ENCODE data around the gene MAP4. TPM values are rescaled to one million over a fixed set of nuclear protein-coding genes. Genes with fewer than 3 reads are reported as not detected.
"Not testable (repeated sequence)": the region's sequence is repeated elsewhere in the genome, so short reads cannot be mapped to it uniquely, and the experiment has no call there.

Gene MAP4
- total and polyA plus RNA-seq, 4 donors, result 16.6 to 41.4 (median 30.8) TPM

GRCh38 chr3:48012659-48013058, 3.6 kb downstream of the MAP4 start:
- H3K36me3 ChIP-seq (ENCODE audit: control insufficient read depth in 4 of 4, insufficient read depth in 3 of 4, low read depth in 1 of 4, low read length in 3 of 4), result no peaks in the 10 kb centered on the region
- no peak overlapping the region for H3K4me3 ChIP-seq (ENCODE audit: low read depth in 1 of 3, low read length in 3 of 3)
- H3K27ac ChIP-seq (ENCODE audit: low read depth in 1 of 2, low read length in 2 of 2), result no peak overlapping the region
- no peaks in the 10 kb centered on the region for H3K9me3 ChIP-seq (ENCODE audit: control insufficient read depth in 4 of 4, low read length in 3 of 4)
- H3K4me1 ChIP-seq (ENCODE audit: control insufficient read depth in 4 of 4, insufficient read depth in 4 of 4, low read length in 3 of 4), result peaks cover 2 to 37% (median 22%) of the 10 kb centered on the region in 4 donors
- TF ChIP-seq, protein P1, sequence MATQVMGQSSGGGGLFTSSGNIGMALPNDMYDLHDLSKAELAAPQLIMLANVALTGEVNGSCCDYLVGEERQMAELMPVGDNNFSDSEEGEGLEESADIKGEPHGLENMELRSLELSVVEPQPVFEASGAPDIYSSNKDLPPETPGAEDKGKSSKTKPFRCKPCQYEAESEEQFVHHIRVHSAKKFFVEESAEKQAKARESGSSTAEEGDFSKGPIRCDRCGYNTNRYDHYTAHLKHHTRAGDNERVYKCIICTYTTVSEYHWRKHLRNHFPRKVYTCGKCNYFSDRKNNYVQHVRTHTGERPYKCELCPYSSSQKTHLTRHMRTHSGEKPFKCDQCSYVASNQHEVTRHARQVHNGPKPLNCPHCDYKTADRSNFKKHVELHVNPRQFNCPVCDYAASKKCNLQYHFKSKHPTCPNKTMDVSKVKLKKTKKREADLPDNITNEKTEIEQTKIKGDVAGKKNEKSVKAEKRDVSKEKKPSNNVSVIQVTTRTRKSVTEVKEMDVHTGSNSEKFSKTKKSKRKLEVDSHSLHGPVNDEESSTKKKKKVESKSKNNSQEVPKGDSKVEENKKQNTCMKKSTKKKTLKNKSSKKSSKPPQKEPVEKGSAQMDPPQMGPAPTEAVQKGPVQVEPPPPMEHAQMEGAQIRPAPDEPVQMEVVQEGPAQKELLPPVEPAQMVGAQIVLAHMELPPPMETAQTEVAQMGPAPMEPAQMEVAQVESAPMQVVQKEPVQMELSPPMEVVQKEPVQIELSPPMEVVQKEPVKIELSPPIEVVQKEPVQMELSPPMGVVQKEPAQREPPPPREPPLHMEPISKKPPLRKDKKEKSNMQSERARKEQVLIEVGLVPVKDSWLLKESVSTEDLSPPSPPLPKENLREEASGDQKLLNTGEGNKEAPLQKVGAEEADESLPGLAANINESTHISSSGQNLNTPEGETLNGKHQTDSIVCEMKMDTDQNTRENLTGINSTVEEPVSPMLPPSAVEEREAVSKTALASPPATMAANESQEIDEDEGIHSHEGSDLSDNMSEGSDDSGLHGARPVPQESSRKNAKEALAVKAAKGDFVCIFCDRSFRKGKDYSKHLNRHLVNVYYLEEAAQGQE (IDR thresholded peaks at IDR 0.05), result no peak
- no peak for TF ChIP-seq FOXA2 (IDR thresholded peaks at IDR 0.05)
- no peak for TF ChIP-seq GABPA (IDR thresholded peaks at IDR 0.05 in 1 of 2, conservative IDR thresholded peaks at IDR 0.05 in 1 of 2)
- no peak for TF ChIP-seq YY1 (IDR thresholded peaks at IDR 0.05)
- TF ChIP-seq ZBTB33 (IDR thresholded peaks at IDR 0.05), result no peak
- no peak for TF ChIP-seq NR2F2 (IDR thresholded peaks at IDR 0.05)
- TF ChIP-seq RAD21 (IDR thresholded peaks at IDR 0.05), result no peak
- TF ChIP-seq SP1 (IDR thresholded peaks at IDR 0.05), result no peak
- no peak for TF ChIP-seq EGR1 (IDR thresholded peaks at IDR 0.05; ENCODE audit: low read depth in 2 of 2)
- no peak for TF ChIP-seq MAX (IDR thresholded peaks at IDR 0.05)
- TF ChIP-seq JUND (IDR thresholded peaks at IDR 0.05), result no peak
- no peak for TF ChIP-seq RXRA (IDR thresholded peaks at IDR 0.05)
- no peak for DNase-seq (ENCODE audit: low spot score)
- H3K9ac ChIP-seq (ENCODE audit: low read depth in 1 of 2, low read length in 2 of 2), result no peak overlapping the region
- 96% methylated on average over 2 of the region's 2 CpGs for WGBS
- H3K27me3 ChIP-seq (ENCODE audit: control insufficient read depth in 4 of 4, insufficient read depth in 4 of 4, low read length in 3 of 4), result no peaks in the 10 kb centered on the region

DNA sequence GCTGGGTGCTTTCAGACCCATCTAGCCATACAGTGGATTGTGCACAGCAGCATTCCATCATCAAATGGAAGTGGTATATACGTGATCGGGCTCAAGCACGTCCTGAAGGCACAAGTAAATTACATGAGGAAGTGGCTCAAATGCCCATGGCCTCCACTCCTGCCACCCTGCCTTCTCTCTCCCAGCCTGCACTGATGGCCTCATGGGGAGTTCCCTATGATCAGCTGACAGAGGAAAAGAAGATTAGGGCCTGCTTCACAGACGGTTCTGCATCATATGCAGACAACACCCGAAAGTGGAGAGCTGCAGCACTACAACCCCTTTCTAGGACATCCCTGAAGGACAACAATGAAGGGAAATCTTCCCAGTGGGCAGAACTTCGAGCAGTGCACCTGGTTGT, 8.2 kb downstream of the MAP4 start:
- H3K9ac ChIP-seq (ENCODE audit: low read depth in 1 of 2, low read length in 2 of 2); DNase-seq (ENCODE audit: low spot score); H3K9me3 ChIP-seq (ENCODE audit: control insufficient read depth in 4 of 4, low read length in 3 of 4); H3K27me3 ChIP-seq (ENCODE audit: control insufficient read depth in 4 of 4, insufficient read depth in 4 of 4, low read length in 3 of 4); H3K4me3 ChIP-seq (ENCODE audit: low read depth in 1 of 3, low read length in 3 of 3); H3K4me1 ChIP-seq (ENCODE audit: control insufficient read depth in 4 of 4, insufficient read depth in 4 of 4, low read length in 3 of 4); H3K36me3 ChIP-seq (ENCODE audit: control insufficient read depth in 4 of 4, insufficient read depth in 3 of 4, low read depth in 1 of 4, low read length in 3 of 4); H3K27ac ChIP-seq (ENCODE audit: low read depth in 1 of 2, low read length in 2 of 2): not testable (repeated sequence)
- WGBS, result 94% methylated on average over 6 of the region's 6 CpGs

GRCh38 chr3:48007361-48007760, 8.9 kb downstream of the MAP4 start:
- H3K4me1 ChIP-seq (ENCODE audit: control insufficient read depth in 4 of 4, insufficient read depth in 4 of 4, low read length in 3 of 4); H3K9me3 ChIP-seq (ENCODE audit: control insufficient read depth in 4 of 4, low read length in 3 of 4); H3K27ac ChIP-seq (ENCODE audit: low read depth in 1 of 2, low read length in 2 of 2); H3K27me3 ChIP-seq (ENCODE audit: control insufficient read depth in 4 of 4, insufficient read depth in 4 of 4, low read length in 3 of 4); DNase-seq (ENCODE audit: low spot score); H3K4me3 ChIP-seq (ENCODE audit: low read depth in 1 of 3, low read length in 3 of 3); H3K9ac ChIP-seq (ENCODE audit: low read depth in 1 of 2, low read length in 2 of 2); H3K36me3 ChIP-seq (ENCODE audit: control insufficient read depth in 4 of 4, insufficient read depth in 3 of 4, low read depth in 1 of 4, low read length in 3 of 4): not testable (repeated sequence)
- WGBS, result 98% methylated on average over 6 of the region's 6 CpGs

GRCh38 chr3:48006794-48007193, 9.4 kb downstream of the MAP4 start:
- H3K27me3 ChIP-seq (ENCODE audit: control insufficient read depth in 4 of 4, insufficient read depth in 4 of 4, low read length in 3 of 4); H3K9ac ChIP-seq (ENCODE audit: low read depth in 1 of 2, low read length in 2 of 2); DNase-seq (ENCODE audit: low spot score); H3K9me3 ChIP-seq (ENCODE audit: control insufficient read depth in 4 of 4, low read length in 3 of 4); H3K4me1 ChIP-seq (ENCODE audit: control insufficient read depth in 4 of 4, insufficient read depth in 4 of 4, low read length in 3 of 4); H3K27ac ChIP-seq (ENCODE audit: low read depth in 1 of 2, low read length in 2 of 2); H3K36me3 ChIP-seq (ENCODE audit: control insufficient read depth in 4 of 4, insufficient read depth in 3 of 4, low read depth in 1 of 4, low read length in 3 of 4); H3K4me3 ChIP-seq (ENCODE audit: low read depth in 1 of 3, low read length in 3 of 3): not testable (repeated sequence)
- over 99% methylated on average over 4 of the region's 4 CpGs for WGBS

Data from liver (tissue), 9 donors.